HG02973 (cell line): ENCODE measurements around the gene TMEM248.
A peak's percentile ranks its signal among the peaks of the same experiment; 100 is the strongest.
"Not testable (repeated sequence)": the region's sequence is repeated elsewhere in the genome, so short reads cannot be mapped to it uniquely, and the experiment has no call there.

ENCODE experiments used
- ATAC-seq: cut with Tn5 transposase; IDR thresholded peaks from one replicate; pipeline ENCODE4 v1.9.1; 2021; ENCODE audit warnings: moderate library complexity; ENCODE audit not compliant: unreplicated experiment

TMEM248 gene

GRCh38 chr7:66995050-66995776, 74.2 kb downstream of the TMEM248 start, which contains the start of gene SBDS:
TSS of gene SBDS (minus strand) at chr7:66995586. CDS start at chr7:66995417, 169 bp downstream.
- peak; percentile 55 for ATAC-seq

- ATAC-seq: peak; percentile 86
These were observed 75.6 kb downstream of the TMEM248 start, which contains the start of gene TYW1 for GRCh38 chr7:66996444-66997191. TSS of gene TYW1 (plus strand) at chr7:66996833. CDS start at chr7:66996979, 146 bp downstream.

GRCh38 chr7:67000601-67001258, 79.7 kb downstream of the TMEM248 start:
- ATAC-seq: not testable (repeated sequence)

GRCh38 chr7:67004145-67004544, 83.1 kb downstream of the TMEM248 start:
- not testable (repeated sequence) for ATAC-seq

- no peak for ATAC-seq
These were observed 85.9 kb downstream of the TMEM248 start for GRCh38 chr7:67006965-67007364.
